GM21390 (cell line): ENCODE data around the gene ASTN2.

Experiments used
- ATAC-seq: cut with Tn5 transposase; IDR thresholded peaks from one replicate; pipeline ENCODE4 v1.9.1; 2021; ENCODE audit not compliant: unreplicated experiment

ASTN2 gene, protein sequence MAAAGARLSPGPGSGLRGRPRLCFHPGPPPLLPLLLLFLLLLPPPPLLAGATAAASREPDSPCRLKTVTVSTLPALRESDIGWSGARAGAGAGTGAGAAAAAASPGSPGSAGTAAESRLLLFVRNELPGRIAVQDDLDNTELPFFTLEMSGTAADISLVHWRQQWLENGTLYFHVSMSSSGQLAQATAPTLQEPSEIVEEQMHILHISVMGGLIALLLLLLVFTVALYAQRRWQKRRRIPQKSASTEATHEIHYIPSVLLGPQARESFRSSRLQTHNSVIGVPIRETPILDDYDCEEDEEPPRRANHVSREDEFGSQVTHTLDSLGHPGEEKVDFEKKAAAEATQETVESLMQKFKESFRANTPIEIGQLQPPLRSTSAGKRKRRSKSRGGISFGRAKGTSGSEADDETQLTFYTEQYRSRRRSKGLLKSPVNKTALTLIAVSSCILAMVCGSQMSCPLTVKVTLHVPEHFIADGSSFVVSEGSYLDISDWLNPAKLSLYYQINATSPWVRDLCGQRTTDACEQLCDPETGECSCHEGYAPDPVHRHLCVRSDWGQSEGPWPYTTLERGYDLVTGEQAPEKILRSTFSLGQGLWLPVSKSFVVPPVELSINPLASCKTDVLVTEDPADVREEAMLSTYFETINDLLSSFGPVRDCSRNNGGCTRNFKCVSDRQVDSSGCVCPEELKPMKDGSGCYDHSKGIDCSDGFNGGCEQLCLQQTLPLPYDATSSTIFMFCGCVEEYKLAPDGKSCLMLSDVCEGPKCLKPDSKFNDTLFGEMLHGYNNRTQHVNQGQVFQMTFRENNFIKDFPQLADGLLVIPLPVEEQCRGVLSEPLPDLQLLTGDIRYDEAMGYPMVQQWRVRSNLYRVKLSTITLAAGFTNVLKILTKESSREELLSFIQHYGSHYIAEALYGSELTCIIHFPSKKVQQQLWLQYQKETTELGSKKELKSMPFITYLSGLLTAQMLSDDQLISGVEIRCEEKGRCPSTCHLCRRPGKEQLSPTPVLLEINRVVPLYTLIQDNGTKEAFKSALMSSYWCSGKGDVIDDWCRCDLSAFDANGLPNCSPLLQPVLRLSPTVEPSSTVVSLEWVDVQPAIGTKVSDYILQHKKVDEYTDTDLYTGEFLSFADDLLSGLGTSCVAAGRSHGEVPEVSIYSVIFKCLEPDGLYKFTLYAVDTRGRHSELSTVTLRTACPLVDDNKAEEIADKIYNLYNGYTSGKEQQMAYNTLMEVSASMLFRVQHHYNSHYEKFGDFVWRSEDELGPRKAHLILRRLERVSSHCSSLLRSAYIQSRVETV (N-terminal part only)

DNA sequence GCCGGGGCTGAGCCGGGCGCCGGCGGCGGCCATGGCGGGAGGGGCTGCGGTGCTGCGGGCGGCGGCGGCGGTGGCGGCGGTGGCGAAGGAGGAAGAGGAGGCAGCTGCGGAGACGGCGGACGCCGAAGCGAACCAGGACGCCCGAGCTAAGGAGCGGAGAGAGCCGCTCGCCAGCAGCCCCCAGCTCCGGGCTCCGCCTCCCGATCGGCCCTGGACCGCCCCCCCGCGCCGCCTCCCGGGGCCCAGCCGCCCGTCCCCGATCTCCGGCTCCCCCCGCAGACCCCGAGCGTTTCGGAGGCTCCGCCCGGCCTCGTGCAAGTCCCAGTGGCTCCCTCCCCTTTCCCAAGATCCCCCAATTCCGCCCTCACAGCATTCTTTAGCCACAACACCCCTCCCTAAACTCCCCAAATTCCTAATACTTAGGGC lies at the start of gene ASTN2:
Gene ASTN2, minus strand, starts transcription at position 152 of the 426 bp plus-strand sequence. Its CDS starts 119 bp downstream, at position 33.
- no peak for ATAC-seq

- no peak for ATAC-seq
Measured at GRCh38 chr9:117462861-117463260, 48.0 kb upstream of the ASTN2 start.

- ATAC-seq: no peak
Measured at GRCh38 chr9:117461386-117461785, 46.5 kb upstream of the ASTN2 start.

- no peak for ATAC-seq
Measured at GRCh38 chr9:117460743-117461142, 45.9 kb upstream of the ASTN2 start.

DNA sequence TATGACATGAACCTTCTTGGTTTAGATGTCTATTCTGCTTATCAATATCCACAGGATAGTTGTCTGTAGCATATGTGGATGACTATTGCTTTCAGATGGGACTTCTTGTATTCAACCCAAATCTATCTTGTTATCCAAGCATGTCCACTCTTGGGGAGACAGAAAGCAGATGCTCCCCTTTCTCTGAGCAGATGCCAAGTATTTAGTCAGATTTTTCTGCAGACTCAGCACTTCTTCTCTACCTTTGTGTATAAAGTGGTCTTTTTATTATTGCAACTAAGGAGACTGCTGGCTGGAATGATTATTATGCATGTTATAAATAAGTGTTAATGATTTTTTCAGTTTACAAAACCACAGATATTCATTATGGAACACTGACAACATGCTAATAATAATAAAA lies 45.1 kb upstream of the ASTN2 start:
- ATAC-seq: no peak

- no peak for ATAC-seq
Measured at GRCh38 chr9:117458066-117458465, 43.2 kb upstream of the ASTN2 start.

DNA sequence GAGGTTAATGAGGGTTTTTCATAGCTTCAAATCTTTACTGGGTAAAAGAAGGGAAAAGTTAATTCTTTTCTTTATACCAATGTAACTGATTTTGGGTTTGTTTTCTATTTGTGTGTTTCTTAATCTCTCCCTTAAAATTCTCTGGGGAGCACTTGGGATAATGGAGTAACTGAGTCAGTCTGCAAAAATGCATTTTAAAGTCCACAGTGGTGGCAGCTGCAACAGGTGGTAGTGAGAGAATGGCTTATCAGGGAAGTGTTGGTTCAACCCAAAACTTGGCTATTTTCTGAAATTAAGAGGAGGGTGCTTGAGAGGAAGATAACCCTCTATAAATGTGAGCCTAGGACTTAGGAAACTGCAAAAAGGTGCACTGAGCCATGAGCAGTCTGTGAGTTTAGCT lies 39.9 kb upstream of the ASTN2 start:
- no peak for ATAC-seq

DNA sequence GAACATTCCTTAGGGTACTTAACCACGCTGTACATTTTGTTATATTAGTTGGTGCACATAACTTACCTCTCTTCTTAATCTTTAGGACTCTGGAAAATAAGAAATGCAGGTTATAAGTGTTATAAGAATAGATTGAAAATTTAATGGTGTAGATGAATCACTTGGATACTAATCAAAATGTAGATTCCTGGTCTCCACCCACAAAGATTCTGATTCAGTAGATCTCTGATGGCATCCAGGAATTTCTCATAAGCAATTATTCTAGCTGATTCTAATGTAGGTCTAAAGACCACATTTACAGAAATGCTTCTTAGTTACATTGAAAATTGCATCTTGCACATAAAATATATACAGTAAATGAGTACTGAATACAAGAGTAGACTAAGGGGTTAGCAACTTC lies 38.9 kb upstream of the ASTN2 start:
- ATAC-seq: no peak

GRCh38 chr9:117451311-117451710 lies 36.5 kb upstream of the ASTN2 start:
- ATAC-seq: no peak

GRCh38 chr9:117448066-117448465 lies 33.2 kb upstream of the ASTN2 start:
- no peak for ATAC-seq

GRCh38 chr9:117445631-117446030 lies 30.8 kb upstream of the ASTN2 start:
- no peak for ATAC-seq

GRCh38 chr9:117444501-117444900 lies 29.6 kb upstream of the ASTN2 start:
- ATAC-seq: no peak

- no peak for ATAC-seq
Measured at GRCh38 chr9:117437283-117437682, 22.4 kb upstream of the ASTN2 start.

GRCh38 chr9:117435630-117436261 lies 20.9 kb upstream of the ASTN2 start:
- ATAC-seq: no peak

- ATAC-seq: no peak
Measured at GRCh38 chr9:117434566-117434965, 19.7 kb upstream of the ASTN2 start.

- ATAC-seq: no peak
Measured at GRCh38 chr9:117430813-117431212, 16.0 kb upstream of the ASTN2 start.

DNA sequence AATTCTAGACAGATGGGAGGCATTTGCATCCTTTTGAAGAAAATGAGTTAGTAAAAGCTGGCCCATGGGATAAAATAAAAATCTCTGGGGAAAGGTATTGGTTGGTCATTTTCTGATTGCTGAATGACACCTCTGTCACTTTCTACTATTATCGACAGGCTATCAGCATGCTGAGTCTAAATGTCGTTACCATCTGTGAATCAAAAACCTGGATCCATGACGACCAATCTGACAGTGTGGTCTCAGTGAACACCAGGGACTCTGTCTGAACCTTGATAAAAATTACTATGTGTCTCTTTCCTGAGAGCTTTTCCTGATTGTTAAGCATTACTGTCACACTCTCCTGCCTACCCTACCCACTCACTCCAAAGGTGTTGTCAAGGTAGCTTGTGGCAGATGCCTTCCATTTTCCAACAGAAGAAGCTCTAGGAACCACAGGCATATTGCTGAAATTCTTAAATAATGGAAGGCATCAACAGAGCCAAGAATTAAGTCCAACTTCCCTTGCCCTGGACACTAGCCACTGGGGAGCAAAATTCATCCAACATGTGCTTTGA lies 12.6 kb upstream of the ASTN2 start:
- ATAC-seq: no peak

GRCh38 chr9:117425566-117425965 lies 10.7 kb upstream of the ASTN2 start:
- ATAC-seq: no peak

DNA sequence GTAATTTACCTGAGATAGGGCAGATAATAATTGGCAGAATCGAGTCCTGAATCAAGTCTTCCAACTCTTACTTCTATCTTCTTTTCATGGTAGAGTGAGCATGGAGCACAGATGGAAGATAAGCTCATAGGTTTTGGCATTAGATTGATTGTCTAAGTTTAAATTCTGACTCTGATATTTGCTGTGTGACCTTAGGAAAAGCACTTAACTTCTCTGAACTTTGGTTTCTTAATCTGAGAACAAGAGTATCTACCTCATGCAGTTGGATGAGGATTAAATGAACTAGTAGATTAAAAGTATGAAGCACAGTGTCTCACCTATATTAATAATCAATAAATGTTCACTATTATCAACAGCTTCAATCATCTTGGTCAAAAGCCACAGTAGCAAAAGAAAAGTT lies 9.4 kb upstream of the ASTN2 start:
- ATAC-seq: no peak

GRCh38 chr9:117418111-117418510 lies 3.3 kb upstream of the ASTN2 start:
- ATAC-seq: no peak
